Activated naive CD4-positive, alpha-beta T cell treated with Interleukin-2 at 50 U/mL for 16 hours (primary cell): Measurements from ENCODE around the gene ANGPTL4.

Source experiments
- DNase-seq: peaks from one replicate; pipeline ENCODE4 v3.0.0-alpha.2; 2020

ANGPTL4 gene

GRCh38 chr19:8421484-8422461 is 57.8 kb downstream of the ANGPTL4 start:
- DNase-seq = no peak

GRCh38 chr19:8423817-8424223 is 59.9 kb downstream of the ANGPTL4 start:
- no peak for DNase-seq
